Kidney epithelial cell (primary cell): ENCODE measurements around the gene GPR141. TPM values are rescaled to one million over a fixed set of nuclear protein-coding genes. Genes with fewer than 3 reads are reported as not detected.
"Not testable (repeated sequence)": the region's sequence is repeated elsewhere in the genome, so short reads cannot be mapped to it uniquely, and the experiment has no call there.

Source experiments
- DNase-seq: peaks from one replicate; pipeline ENCODE4 v3.0.0-alpha.2; 2010; ENCODE audit warnings: low read depth
- H3K27me3 ChIP-seq: 2 replicates; pipeline ENCODE4 v1.6.0; 2011; ENCODE audit warnings: low read length; ENCODE audit not compliant: control insufficient read depth, insufficient read depth
- H3K36me3 ChIP-seq: 2 replicates; pipeline ENCODE4 v1.5.1; 2011; ENCODE audit warnings: low read length; ENCODE audit not compliant: control insufficient read depth, insufficient read depth
- H3K4me3 ChIP-seq: 2 replicates; pipeline ENCODE4 v1.5.1; 2011; ENCODE audit warnings: low read depth, mild to moderate bottlenecking, control low read depth, low read length
- total RNA-seq: library from RNA; depleted of rRNA; stranded (reverse); fragments of >200 nt; gene quantifications from 2 replicates; pipeline ENCODE4 v1.2.3, GENCODE V29; 2015
- TF ChIP-seq, protein P1 (sequence below): IDR thresholded peaks from 2 replicates; pipeline ENCODE4 v1.5.1; 2011; ENCODE audit warnings: mild to moderate bottlenecking, moderate library complexity, low read length, control low read depth, inconsistent platforms; ENCODE audit not compliant: insufficient read depth, poor library complexity, severe bottlenecking

GPR141 gene
- total RNA-seq, 1 donor from 2014 or later: not detected

DNA sequence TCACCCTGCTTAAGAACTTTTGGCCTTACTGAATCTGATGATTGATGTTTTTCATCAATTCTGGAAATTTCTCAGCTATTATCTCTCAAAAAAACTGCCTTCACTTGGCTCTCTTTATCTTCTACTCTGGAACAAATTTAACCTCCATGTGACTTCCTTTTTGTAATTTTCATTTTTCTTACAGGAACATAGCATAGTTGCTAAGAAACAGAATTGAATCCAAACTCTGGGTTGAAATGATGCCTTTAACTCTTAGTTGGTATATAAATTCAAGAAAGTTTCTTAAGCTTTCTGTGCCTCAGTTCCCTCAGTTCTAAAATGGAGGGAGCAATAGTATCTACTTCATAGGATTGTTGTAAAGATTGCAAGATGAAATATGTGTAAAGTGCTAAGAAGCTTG lies 19.8 kb downstream of the GPR141 start:
- Histone ChIP-seq H3K36me3 (no peaks in the 10 kb centered on the region), H3K27me3 (no peaks in the 10 kb centered on the region), H3K4me3 (no peak overlapping the region)
- TF ChIP-seq, protein P1, sequence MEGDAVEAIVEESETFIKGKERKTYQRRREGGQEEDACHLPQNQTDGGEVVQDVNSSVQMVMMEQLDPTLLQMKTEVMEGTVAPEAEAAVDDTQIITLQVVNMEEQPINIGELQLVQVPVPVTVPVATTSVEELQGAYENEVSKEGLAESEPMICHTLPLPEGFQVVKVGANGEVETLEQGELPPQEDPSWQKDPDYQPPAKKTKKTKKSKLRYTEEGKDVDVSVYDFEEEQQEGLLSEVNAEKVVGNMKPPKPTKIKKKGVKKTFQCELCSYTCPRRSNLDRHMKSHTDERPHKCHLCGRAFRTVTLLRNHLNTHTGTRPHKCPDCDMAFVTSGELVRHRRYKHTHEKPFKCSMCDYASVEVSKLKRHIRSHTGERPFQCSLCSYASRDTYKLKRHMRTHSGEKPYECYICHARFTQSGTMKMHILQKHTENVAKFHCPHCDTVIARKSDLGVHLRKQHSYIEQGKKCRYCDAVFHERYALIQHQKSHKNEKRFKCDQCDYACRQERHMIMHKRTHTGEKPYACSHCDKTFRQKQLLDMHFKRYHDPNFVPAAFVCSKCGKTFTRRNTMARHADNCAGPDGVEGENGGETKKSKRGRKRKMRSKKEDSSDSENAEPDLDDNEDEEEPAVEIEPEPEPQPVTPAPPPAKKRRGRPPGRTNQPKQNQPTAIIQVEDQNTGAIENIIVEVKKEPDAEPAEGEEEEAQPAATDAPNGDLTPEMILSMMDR: no peak
- DNase-seq: no peak

DNA sequence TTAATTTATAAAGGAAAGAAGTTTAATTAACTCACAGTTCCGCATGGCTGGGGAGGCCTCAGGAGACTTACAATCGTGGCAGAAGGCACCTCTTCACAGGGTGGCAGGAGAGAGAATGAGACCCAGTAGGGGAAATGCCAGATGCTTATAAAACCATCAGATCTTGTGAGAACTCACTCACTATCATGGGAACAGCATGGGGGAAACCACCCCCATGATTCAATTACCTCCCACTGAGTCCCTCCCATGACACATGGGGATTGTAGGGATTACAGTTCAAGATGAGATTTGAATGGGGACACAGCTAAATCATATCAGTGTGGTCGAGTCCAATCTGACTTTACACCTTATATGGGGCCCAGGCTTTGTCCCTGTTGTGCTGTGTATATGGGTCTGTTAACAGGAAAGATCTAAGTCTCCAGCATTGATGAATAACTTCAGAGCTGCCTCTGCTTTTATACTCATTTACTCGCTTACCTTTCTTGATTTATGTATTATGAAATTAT lies 20.8 kb downstream of the GPR141 start:
- H3K4me3 ChIP-seq, H3K36me3 ChIP-seq, H3K27me3 ChIP-seq, DNase-seq: not testable (repeated sequence)

DNA sequence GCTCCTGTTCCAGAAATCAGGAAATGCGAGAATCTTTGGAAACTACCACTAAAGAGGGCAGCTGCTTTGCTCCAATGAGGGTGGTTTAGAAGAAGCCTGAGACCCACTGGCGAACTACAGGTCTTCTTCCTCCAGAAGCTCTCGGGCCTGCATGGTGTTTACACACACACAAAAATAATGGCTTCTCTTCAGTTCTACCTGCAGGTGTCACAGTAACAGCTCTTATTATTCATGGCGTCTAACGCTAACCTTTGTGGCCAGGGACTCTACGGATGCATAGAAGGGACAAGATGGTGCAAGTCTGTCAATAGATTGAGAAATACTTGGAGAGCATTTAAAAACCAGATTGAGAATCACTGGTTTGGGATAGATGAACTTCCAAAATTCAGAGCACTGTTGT lies 22.4 kb downstream of the GPR141 start:
- H3K4me3 ChIP-seq: no peak overlapping the region
- H3K27me3 ChIP-seq: no peaks in the 10 kb centered on the region
- DNase-seq: no peak
- no peaks in the 10 kb centered on the region for H3K36me3 ChIP-seq
- TF ChIP-seq, protein P1: no peak

DNA sequence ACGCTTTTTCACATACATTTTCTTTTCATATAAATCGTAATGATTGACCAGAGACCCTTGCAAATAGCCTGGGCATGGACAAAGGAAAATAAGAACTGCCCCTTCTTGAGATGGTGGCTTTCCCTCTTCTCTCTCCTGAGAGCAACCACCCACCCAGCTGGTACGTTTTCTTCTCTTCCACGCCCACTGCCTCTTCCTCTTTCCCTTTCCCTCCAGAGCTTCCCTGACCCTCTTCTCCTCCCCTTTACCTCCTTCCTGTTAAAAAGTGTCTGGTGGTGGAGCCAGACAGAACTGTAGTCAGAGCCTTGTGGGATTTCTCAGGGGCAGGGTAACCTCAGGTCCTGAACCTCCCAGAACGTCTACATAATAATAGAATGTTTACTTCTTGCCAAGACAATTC lies 23.2 kb downstream of the GPR141 start:
- H3K36me3 ChIP-seq: no peaks in the 10 kb centered on the region
- DNase-seq: no peak
- TF ChIP-seq, protein P1: no peak
- no peak overlapping the region for H3K4me3 ChIP-seq
- no peaks in the 10 kb centered on the region for H3K27me3 ChIP-seq

DNA sequence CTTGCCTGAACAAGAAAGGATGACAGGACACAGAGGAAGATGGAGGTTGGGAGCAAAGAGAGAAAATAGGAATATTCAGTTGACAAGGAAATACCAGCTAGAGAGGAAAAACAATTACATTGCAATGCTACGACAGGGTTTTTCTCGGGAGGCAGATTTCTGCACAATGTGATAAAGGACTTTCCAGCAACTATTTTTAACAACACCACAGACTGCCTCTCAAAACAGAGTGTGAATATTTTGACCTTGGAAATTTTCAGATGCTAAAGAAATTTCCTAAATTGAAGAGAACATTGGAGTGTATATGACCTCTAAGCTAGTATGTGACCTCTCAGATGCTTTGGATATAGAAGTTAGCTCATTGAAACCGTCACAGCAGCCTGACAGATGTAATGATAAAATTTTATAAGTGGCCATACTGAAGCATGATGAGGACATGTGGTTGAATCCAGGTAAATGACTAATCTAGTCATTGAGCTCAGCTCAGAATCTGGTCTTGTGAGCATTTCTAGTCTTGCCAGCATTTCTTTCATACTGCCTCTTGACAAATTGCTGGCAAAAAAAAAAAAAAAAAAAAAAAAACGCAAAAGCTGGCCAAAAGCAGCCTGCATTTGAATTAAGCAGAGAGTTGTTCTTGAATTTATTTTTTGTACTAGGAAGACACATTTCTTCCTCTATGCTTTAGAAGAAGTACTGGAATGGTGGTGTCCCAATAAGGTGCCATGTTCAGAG lies 24.4 kb downstream of the GPR141 start:
- no peaks in the 10 kb centered on the region for H3K36me3 ChIP-seq
- H3K4me3 ChIP-seq: no peak overlapping the region
- H3K27me3 ChIP-seq: no peaks in the 10 kb centered on the region
- DNase-seq: no peak
- TF ChIP-seq, protein P1: no peak

DNA sequence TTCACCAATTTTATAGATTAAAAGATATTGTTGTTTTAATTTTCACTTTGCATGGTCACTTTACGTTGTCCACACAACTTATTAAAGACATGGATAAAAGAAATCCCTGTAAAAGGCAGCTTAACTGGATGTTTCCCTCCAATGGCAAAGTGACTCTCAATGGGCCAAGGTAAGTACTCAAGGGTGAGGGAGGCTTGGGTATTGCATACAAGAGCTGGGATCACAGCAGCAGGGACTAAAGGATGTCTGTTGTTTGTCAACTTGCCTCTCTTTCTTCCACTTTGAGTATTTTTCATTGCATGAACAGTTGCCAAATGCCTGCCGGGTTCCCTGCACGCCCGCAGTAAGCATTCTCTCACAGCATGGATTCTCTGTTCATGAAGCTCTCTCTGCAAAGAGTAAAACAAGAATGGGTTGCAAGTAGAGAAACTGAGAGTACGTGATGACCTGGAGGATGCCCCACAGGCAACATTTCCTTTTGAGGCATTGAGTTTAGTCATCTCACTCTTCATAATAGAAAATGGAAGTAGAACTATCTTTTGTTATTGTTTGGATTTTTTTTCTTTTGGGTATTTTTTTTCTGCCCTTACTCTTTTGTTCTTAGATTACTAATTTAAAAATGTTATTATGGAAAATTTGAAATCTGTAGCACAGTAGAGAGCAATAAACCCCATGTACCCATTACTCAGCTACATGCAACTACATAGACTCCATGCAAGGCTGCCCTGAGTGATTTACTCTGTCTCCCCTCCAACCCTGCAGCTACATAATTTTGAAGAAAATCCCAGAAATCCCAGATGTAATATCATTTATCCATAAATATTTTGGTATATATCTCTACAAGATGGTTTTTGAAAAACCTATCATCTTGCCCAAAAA lies 26.3 kb downstream of the GPR141 start:
- H3K27me3 ChIP-seq: no peaks in the 10 kb centered on the region
- DNase-seq: no peak
- H3K36me3 ChIP-seq: no peaks in the 10 kb centered on the region
- H3K4me3 ChIP-seq: no peak overlapping the region
- TF ChIP-seq, protein P1: no peak
